WTC11 (cell line): ENCODE results near the gene ITPK1. TPM values are rescaled to one million over a fixed set of nuclear protein-coding genes. Genes with fewer than 3 reads are reported as not detected.

ENCODE experiments used
- ATAC-seq: fragments of 200-7000 bp; cut with Tn5 transposase; 2 replicates; pipeline ENCODE4 v1.10.0; 2021; ENCODE audit warnings: mild to moderate bottlenecking, moderate library complexity
- CTCF ChIA-PET: fragments of 300-600 bp; sonication (Branson Sonifier 250); formaldehyde crosslinking; loops from one replicate; lab custom pipeline; 2021; ENCODE audit warnings: antibody characterized with exemption; lab: Charles Lee
- POLR2A ChIA-PET: fragments of 350-600 bp; sonication (Branson Sonifier 250); formaldehyde crosslinking; loops from one replicate; lab custom pipeline; 2021; ENCODE audit warnings: antibody characterized with exemption; lab: Charles Lee
- DNase-seq: peaks from one replicate; pipeline ENCODE4 v3.0.0; 2021; ENCODE audit warnings: low spot score
- H3K27ac Mint-ChIP-seq: 2 replicates; pipeline ENCODE4 v1.8.0; 2021; ENCODE audit warnings: mixed read lengths
- H3K27me3 Mint-ChIP-seq: 2 replicates; pipeline ENCODE4 v1.8.0; 2021; ENCODE audit warnings: low read depth, mild to moderate bottlenecking, moderate library complexity, mixed read lengths
- H3K36me3 Mint-ChIP-seq: 2 replicates; pipeline ENCODE4 v1.8.0; 2021; ENCODE audit warnings: mixed read lengths
- H3K4me1 Mint-ChIP-seq: 2 replicates; pipeline ENCODE4 v1.8.0; 2022; ENCODE audit warnings: mixed read lengths
- H3K4me3 Mint-ChIP-seq: 2 replicates; pipeline ENCODE4 v1.8.0; 2021; ENCODE audit warnings: mild to moderate bottlenecking, moderate library complexity, mixed read lengths
- H3K9me3 Mint-ChIP-seq: 2 replicates; pipeline ENCODE4 v1.8.0; 2021; ENCODE audit warnings: mixed read lengths
- CBFB ChIP-seq: sonication (generic); formaldehyde crosslinking; IDR thresholded peaks from 2 replicates; pipeline ENCODE4 v1.8.1; 2022; ENCODE audit warnings: mild to moderate bottlenecking, low read depth, missing genetic modification reagents
- CREM ChIP-seq: sonication (generic); formaldehyde crosslinking; IDR thresholded peaks from 2 replicates; pipeline ENCODE4 v1.8.1; 2022; ENCODE audit warnings: mild to moderate bottlenecking, missing genetic modification reagents, moderate library complexity
- GTF2I ChIP-seq: fragments of 250-450 bp; sonication (Bioruptor Pico); conservative IDR thresholded peaks from 2 replicates; pipeline ENCODE4 v1.4.0; 2021; ENCODE audit warnings: mild to moderate bottlenecking
- HMGA2 ChIP-seq: fragments of 250-450 bp; sonication (Bioruptor Pico); IDR thresholded peaks from 2 replicates; pipeline ENCODE4 v1.4.0; 2021; ENCODE audit warnings: mild to moderate bottlenecking, moderate library complexity
- NFE2L1 ChIP-seq: sonication (generic); formaldehyde crosslinking; IDR thresholded peaks from 2 replicates; pipeline ENCODE4 v1.8.1; 2023; ENCODE audit warnings: missing genetic modification reagents
- NFYB ChIP-seq: sonication (generic); formaldehyde crosslinking; conservative IDR thresholded peaks from 2 replicates; pipeline ENCODE4 v1.8.0; 2022; ENCODE audit warnings: low read depth, missing genetic modification reagents
- RELA ChIP-seq: sonication (generic); formaldehyde crosslinking; IDR thresholded peaks from 2 replicates; pipeline ENCODE4 v1.8.1; 2022; ENCODE audit warnings: missing genetic modification reagents, mild to moderate bottlenecking, borderline replicate concordance
- SMAD4 ChIP-seq: sonication (generic); formaldehyde crosslinking; IDR thresholded peaks from 2 replicates; pipeline ENCODE4 v1.8.0; 2022; ENCODE audit warnings: mild to moderate bottlenecking, missing genetic modification reagents
- TEAD1 ChIP-seq: sonication (generic); formaldehyde crosslinking; IDR thresholded peaks from 2 replicates; pipeline ENCODE4 v1.8.0; 2022; ENCODE audit warnings: mild to moderate bottlenecking, missing genetic modification reagents
- ZBTB21 ChIP-seq: sonication (generic); formaldehyde crosslinking; IDR thresholded peaks from 2 replicates; pipeline ENCODE4 v1.8.1; 2023; ENCODE audit warnings: mild to moderate bottlenecking, missing genetic modification reagents, borderline replicate concordance
- ZNF138 ChIP-seq: sonication (generic); formaldehyde crosslinking; conservative IDR thresholded peaks from 2 replicates; pipeline ENCODE4 v1.8.1; 2022; ENCODE audit warnings: mild to moderate bottlenecking, moderate library complexity, missing genetic modification reagents
- ZNF263 ChIP-seq: sonication (generic); formaldehyde crosslinking; IDR thresholded peaks from 2 replicates; pipeline ENCODE4 v1.8.1; 2022; ENCODE audit warnings: low read depth, mild to moderate bottlenecking, moderate library complexity, missing genetic modification reagents
- ZNF317 ChIP-seq: sonication (generic); formaldehyde crosslinking; IDR thresholded peaks from 2 replicates; pipeline ENCODE4 v1.8.1; 2023; ENCODE audit warnings: low read depth, mild to moderate bottlenecking, moderate library complexity, missing genetic modification reagents, borderline replicate concordance
- ZNF396 ChIP-seq: fragments of 250-450 bp; sonication (Bioruptor Pico); IDR thresholded peaks from 2 replicates; pipeline ENCODE4 v1.8.0; 2021; ENCODE audit warnings: mild to moderate bottlenecking, moderate library complexity, borderline replicate concordance
- ZNF423 ChIP-seq: fragments of 250-450 bp; sonication (Bioruptor Pico); IDR thresholded peaks from 2 replicates; pipeline ENCODE4 v2.1.2; 2022; ENCODE audit warnings: mild to moderate bottlenecking, moderate library complexity
- ZNF671 ChIP-seq: fragments of 250-450 bp; sonication (Bioruptor Pico); IDR thresholded peaks from 2 replicates; pipeline ENCODE4 v1.8.0; 2021; ENCODE audit warnings: mild to moderate bottlenecking
- total RNA-seq: library from RNA; stranded (reverse); gene quantifications from 3 replicates; pipeline ENCODE4 v1.2.3, GENCODE V29; 2021
- TF ChIP-seq, protein P1 (sequence below): sonication (generic); formaldehyde crosslinking; IDR thresholded peaks from 2 replicates; pipeline ENCODE4 v1.8.1; 2023; ENCODE audit warnings: mild to moderate bottlenecking, missing genetic modification reagents
- TF ChIP-seq, protein P2 (sequence below): fragments of 250-450 bp; sonication (Bioruptor Pico); IDR thresholded peaks from 2 replicates; pipeline ENCODE4 v1.9.0; 2021; ENCODE audit warnings: mild to moderate bottlenecking
- TF ChIP-seq, protein P3 (sequence below): sonication (generic); formaldehyde crosslinking; IDR thresholded peaks from 2 replicates; pipeline ENCODE4 v1.8.0; 2023; ENCODE audit warnings: mild to moderate bottlenecking, missing genetic modification reagents
- TF ChIP-seq, protein P4 (sequence below): sonication (generic); formaldehyde crosslinking; IDR thresholded peaks from 2 replicates; pipeline ENCODE4 v1.8.1; 2023; ENCODE audit warnings: mild to moderate bottlenecking, missing genetic modification reagents, moderate library complexity

Gene ITPK1
- total RNA-seq, 1 experiment from 2014 or later: 144 TPM

DNA sequence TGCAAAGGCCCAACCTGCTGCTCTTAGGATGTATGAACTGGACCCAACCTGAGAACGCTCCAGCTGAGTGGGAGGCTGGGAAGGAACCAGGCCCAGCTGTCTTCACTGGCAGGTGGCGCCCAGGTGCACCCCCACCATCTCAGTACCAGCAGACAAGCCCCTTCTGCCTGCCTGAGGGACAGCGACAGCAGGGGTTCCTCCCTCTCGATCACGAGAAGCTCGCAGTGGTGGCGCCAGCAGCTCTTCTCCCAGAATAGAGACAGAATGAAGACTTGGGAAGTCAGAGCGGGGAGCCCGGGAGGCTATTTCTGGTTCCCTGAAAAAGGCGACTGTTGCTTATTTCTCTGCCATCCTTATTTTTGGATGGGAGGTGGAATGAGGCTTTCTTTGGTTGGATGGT, 146.3 kb downstream of the ITPK1 start (continued):
- TF ChIP-seq, protein P1, sequence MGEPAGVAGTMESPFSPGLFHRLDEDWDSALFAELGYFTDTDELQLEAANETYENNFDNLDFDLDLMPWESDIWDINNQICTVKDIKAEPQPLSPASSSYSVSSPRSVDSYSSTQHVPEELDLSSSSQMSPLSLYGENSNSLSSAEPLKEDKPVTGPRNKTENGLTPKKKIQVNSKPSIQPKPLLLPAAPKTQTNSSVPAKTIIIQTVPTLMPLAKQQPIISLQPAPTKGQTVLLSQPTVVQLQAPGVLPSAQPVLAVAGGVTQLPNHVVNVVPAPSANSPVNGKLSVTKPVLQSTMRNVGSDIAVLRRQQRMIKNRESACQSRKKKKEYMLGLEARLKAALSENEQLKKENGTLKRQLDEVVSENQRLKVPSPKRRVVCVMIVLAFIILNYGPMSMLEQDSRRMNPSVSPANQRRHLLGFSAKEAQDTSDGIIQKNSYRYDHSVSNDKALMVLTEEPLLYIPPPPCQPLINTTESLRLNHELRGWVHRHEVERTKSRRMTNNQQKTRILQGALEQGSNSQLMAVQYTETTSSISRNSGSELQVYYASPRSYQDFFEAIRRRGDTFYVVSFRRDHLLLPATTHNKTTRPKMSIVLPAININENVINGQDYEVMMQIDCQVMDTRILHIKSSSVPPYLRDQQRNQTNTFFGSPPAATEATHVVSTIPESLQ (CRISPR knock-in tag): no peak
- TF ChIP-seq NFE2L1 (CRISPR knock-in tag) (no peak), ZNF317 (CRISPR knock-in tag) (no peak), CREM (no peak), ZNF138 (CRISPR knock-in tag) (no peak), ZNF671 (CRISPR knock-in tag) (no peak)

DNA sequence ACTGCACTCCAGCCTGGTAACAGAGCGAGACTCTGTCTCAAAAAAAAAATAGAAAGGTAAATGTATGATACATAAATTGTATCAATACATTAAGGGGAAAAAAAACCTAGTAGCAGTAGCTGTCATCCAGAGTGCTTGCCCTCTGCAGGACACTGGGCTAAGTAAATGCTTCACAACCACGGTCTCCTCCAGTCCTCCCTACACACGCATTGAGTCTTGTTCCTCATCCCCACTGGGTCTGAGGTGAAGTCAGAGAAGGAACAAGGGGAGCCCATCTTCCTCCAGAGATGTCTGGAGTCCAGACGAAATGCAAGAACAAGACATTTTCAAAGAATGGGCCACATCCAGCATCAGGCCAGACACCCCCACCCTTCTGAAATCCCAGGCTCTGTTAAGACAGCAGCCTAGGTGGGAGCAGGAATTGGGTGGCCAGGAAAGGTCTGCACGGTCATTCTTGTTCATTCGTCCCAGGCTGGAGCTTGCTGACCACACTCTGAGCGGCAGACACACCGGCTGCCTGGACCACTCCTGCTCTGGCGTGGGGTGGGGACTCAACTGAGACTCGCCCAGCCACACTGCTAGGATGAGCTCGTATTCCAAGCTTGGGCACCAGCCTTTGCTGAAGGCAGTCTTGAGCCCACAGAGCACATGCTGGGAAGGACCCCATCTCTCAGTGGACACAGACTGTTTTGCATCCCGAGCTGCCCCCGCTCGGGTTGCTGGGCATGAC, 147.3 kb downstream of the ITPK1 start:
- ATAC-seq (no peak), DNase-seq (no peak)
- peaks cover 57% of the 10 kb centered on the region for H3K4me1 Mint-ChIP-seq
- peaks cover 15% of the 10 kb centered on the region for H3K9me3 Mint-ChIP-seq
- peaks cover 10% of the 10 kb centered on the region for H3K36me3 Mint-ChIP-seq
- ChIA-PET POLR2A (no interaction called here), CTCF (interaction anchor here (0.7 to 1.9 kb wide), 7 partner anchors 13 to 216 kb away, joined by 3 to 14 read pairs (median 3); partner anchors contain the start of genes LYSET and MOAP1)
- H3K4me3 Mint-ChIP-seq: no peak overlapping the region
- TF ChIP-seq TEAD1 (CRISPR knock-in tag) (no peak), ZBTB21 (CRISPR knock-in tag) (no peak), ZNF396 (CRISPR knock-in tag) (no peak), NFYB (CRISPR knock-in tag) (no peak), GTF2I (no peak), ZNF423 (CRISPR knock-in tag) (no peak), CBFB (CRISPR knock-in tag) (no peak), SMAD4 (CRISPR knock-in tag) (no peak), ZNF263 (CRISPR knock-in tag) (no peak), HMGA2 (CRISPR knock-in tag) (no peak), RELA (CRISPR knock-in tag) (no peak)
- TF ChIP-seq, protein P1 (CRISPR knock-in tag): no peak
- TF ChIP-seq, protein P2, sequence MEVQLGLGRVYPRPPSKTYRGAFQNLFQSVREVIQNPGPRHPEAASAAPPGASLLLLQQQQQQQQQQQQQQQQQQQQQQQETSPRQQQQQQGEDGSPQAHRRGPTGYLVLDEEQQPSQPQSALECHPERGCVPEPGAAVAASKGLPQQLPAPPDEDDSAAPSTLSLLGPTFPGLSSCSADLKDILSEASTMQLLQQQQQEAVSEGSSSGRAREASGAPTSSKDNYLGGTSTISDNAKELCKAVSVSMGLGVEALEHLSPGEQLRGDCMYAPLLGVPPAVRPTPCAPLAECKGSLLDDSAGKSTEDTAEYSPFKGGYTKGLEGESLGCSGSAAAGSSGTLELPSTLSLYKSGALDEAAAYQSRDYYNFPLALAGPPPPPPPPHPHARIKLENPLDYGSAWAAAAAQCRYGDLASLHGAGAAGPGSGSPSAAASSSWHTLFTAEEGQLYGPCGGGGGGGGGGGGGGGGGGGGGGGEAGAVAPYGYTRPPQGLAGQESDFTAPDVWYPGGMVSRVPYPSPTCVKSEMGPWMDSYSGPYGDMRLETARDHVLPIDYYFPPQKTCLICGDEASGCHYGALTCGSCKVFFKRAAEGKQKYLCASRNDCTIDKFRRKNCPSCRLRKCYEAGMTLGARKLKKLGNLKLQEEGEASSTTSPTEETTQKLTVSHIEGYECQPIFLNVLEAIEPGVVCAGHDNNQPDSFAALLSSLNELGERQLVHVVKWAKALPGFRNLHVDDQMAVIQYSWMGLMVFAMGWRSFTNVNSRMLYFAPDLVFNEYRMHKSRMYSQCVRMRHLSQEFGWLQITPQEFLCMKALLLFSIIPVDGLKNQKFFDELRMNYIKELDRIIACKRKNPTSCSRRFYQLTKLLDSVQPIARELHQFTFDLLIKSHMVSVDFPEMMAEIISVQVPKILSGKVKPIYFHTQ: no peak
- TF ChIP-seq, protein P3, sequence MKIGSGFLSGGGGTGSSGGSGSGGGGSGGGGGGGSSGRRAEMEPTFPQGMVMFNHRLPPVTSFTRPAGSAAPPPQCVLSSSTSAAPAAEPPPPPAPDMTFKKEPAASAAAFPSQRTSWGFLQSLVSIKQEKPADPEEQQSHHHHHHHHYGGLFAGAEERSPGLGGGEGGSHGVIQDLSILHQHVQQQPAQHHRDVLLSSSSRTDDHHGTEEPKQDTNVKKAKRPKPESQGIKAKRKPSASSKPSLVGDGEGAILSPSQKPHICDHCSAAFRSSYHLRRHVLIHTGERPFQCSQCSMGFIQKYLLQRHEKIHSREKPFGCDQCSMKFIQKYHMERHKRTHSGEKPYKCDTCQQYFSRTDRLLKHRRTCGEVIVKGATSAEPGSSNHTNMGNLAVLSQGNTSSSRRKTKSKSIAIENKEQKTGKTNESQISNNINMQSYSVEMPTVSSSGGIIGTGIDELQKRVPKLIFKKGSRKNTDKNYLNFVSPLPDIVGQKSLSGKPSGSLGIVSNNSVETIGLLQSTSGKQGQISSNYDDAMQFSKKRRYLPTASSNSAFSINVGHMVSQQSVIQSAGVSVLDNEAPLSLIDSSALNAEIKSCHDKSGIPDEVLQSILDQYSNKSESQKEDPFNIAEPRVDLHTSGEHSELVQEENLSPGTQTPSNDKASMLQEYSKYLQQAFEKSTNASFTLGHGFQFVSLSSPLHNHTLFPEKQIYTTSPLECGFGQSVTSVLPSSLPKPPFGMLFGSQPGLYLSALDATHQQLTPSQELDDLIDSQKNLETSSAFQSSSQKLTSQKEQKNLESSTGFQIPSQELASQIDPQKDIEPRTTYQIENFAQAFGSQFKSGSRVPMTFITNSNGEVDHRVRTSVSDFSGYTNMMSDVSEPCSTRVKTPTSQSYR (CRISPR knock-in tag): no peak
- TF ChIP-seq, protein P4, sequence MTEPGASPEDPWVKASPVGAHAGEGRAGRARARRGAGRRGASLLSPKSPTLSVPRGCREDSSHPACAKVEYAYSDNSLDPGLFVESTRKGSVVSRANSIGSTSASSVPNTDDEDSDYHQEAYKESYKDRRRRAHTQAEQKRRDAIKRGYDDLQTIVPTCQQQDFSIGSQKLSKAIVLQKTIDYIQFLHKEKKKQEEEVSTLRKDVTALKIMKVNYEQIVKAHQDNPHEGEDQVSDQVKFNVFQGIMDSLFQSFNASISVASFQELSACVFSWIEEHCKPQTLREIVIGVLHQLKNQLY: no peak
- TF ChIP-seq, all 79 proteins: peak for 0
- H3K27me3 Mint-ChIP-seq: no peaks in the 10 kb centered on the region
- no peak overlapping the region for H3K27ac Mint-ChIP-seq
